K562 (cell line): ENCODE results near the gene CAMSAP2. TPM values are rescaled to one million over a fixed set of nuclear protein-coding genes. Genes with fewer than 3 reads are reported as not detected.
A peak's percentile ranks its signal among the peaks of the same experiment; 100 is the strongest.

Experiments used
- ATF4 ChIP-seq: fragments of 450-650 bp; formaldehyde crosslinking; IDR thresholded peaks from 2 replicates; pipeline ENCODE4 v1.4.0; 2022; ENCODE audit warnings: mild to moderate bottlenecking, moderate library complexity
- ATF7 ChIP-seq: fragments of 450-650 bp; IDR thresholded peaks from 2 replicates; pipeline ENCODE4 v1.7.1; 2014; ENCODE audit warnings: mild to moderate bottlenecking, moderate library complexity
- CREB3 ChIP-seq: fragments of 450-650 bp; conservative IDR thresholded peaks from 2 replicates; pipeline ENCODE4 v1.6.1; 2016; ENCODE audit warnings: missing genetic modification characterization, low read depth, mild to moderate bottlenecking, missing compliant biosample characterization, moderate library complexity
- E2F3 ChIP-seq: fragments of 250-450 bp; sonication (Bioruptor Pico); IDR thresholded peaks from 2 replicates; pipeline ENCODE4 v1.4.0; 2020; ENCODE audit warnings: mild to moderate bottlenecking
- GMEB1 ChIP-seq: fragments of 250-450 bp; sonication (Bioruptor Pico); IDR thresholded peaks from 2 replicates; pipeline ENCODE4 v1.4.0; 2020; ENCODE audit warnings: mild to moderate bottlenecking
- HBP1 ChIP-seq: fragments of 450-650 bp; formaldehyde crosslinking; IDR thresholded peaks from 2 replicates; pipeline ENCODE4 v1.4.0; 2022; ENCODE audit warnings: missing genetic modification characterization
- HMBOX1 ChIP-seq: sonication (generic); IDR thresholded peaks from 2 replicates; pipeline ENCODE4 v1.6.1; 2016
- IFI16 ChIP-seq: fragments of 250-450 bp; sonication (Bioruptor Pico); IDR thresholded peaks from 2 replicates; pipeline ENCODE4 v2.1.2; 2022; ENCODE audit warnings: mild to moderate bottlenecking, inconsistent platforms
- IRF9 ChIP-seq: fragments of 450-650 bp; IDR thresholded peaks from 2 replicates; pipeline ENCODE4 v1.6.1; 2016; ENCODE audit warnings: missing biosample characterization, missing genetic modification characterization
- MEF2D ChIP-seq: conservative IDR thresholded peaks from 2 replicates; pipeline ENCODE4 v1.6.1; 2016; ENCODE audit warnings: low read depth, missing genetic modification characterization, missing compliant biosample characterization
- NR2C2 ChIP-seq, 2 experiments: fragments of 200-800 bp in 1 of 2; sonication (Bioruptor generic) in 1 of 2; sonication (generic) in 1 of 2; formaldehyde crosslinking in 1 of 2; IDR thresholded peaks; 2 replicates each; pipeline versions ENCODE4 v1.6.1 to v1.8.0; 2016 to 2022; ENCODE audit warnings: mild to moderate bottlenecking in 1 of 2, missing compliant biosample characterization in 1 of 2, missing genetic modification characterization in 1 of 2, missing genetic modification reagents in 1 of 2
- NRF1 ChIP-seq, 2 experiments: fragments of 450-650 bp; IDR thresholded peaks in 1 of 2; conservative IDR thresholded peaks in 1 of 2; 2 replicates each; pipeline ENCODE4 v1.6.1; 2014; ENCODE audit warnings: mild to moderate bottlenecking in 2 of 2
- TCFL5 ChIP-seq: fragments of 250-450 bp; sonication (Bioruptor Pico); conservative IDR thresholded peaks from 2 replicates; pipeline ENCODE4 v1.6.1; 2021; ENCODE audit warnings: mild to moderate bottlenecking, moderate library complexity, matching md5 sums
- ZNF592 ChIP-seq: fragments of 450-650 bp; IDR thresholded peaks from 2 replicates; pipeline ENCODE4 v1.6.1; 2017; ENCODE audit warnings: antibody characterized with exemption, mild to moderate bottlenecking
- polyA plus RNA-seq, 8 experiments: library from polyadenylated mRNA; depleted of rRNA in 4 of 8; stranded (reverse) in 5 of 8; unstranded in 3 of 8; fragments of >200 nt; fragmentation: Nextera tagmentation in 2 of 8; fragmentation: Illumina TruSeq in 1 of 8; extraction: Ambion mirVana in 2 of 8; extraction: Trizol in 1 of 8; gene quantifications; 2 replicates each; pipeline versions ENCODE4 v1.2.1 to v1.2.3, GENCODE V29; 2011 to 2014; ENCODE audit warnings: inconsistent platforms in 1 of 8, missing spikeins in 1 of 8
- total RNA-seq, 7 experiments: library from RNA; depleted of rRNA in 6 of 7; stranded (reverse); fragments of >200 nt in 6 of 7; fragmentation: Illumina TruSeq in 2 of 7; extraction: Trizol in 2 of 7; gene quantifications; 2 replicates each; pipeline versions ENCODE4 v1.2.1 to v1.2.3, GENCODE V29; 2011 to 2021; ENCODE audit warnings: low replicate concordance in 1 of 7

CAMSAP2 gene
- total and polyA plus RNA-seq, 9 of the 15 experiments (the other 6 are each of a cell fraction or from before 2014, with no cell fraction given) = 1.4 to 7.5 (median 2.7) TPM

GRCh38 chr1:200886594-200886993 lies 147.9 kb downstream of the CAMSAP2 start (continued):
- TF ChIP-seq IFI16 (CRISPR knock-in tag) (peak; percentile 75; the same call in 1 of the 2 replicates), TCFL5 (CRISPR knock-in tag) (peak; percentile 87), ATF4 (CRISPR knock-in tag) (peak; percentile 85), NR2C2 (CRISPR knock-in tag; IDR thresholded peaks at IDR 0.05) (no peak), NR2C2 (tag; IDR thresholded peaks at IDR 0.05) (peak; percentile 72), E2F3 (CRISPR knock-in tag) (peak; percentile 71; the same call in 1 of the 2 replicates), HMBOX1 (peak; percentile 87), GMEB1 (peak; percentile 53), ZNF592 (peak; percentile 87), ATF7 (no peak), CREB3 (peak; percentile 92), HBP1 (0 out of 2 replicates have a peak, but pooled peaks have one; percentile 40), NRF1 (conservative IDR thresholded peaks at IDR 0.05 in 1 of 2, IDR thresholded peaks at IDR 0.05 in 1 of 2) (no peak), MEF2D (tag) (peak; percentile 89), IRF9 (peak; percentile 74)
